WERI-Rb-1 (cell line): ENCODE data around the gene ZNF516.

ENCODE experiments used
- DNase-seq: peaks from one replicate; pipeline ENCODE4 v3.0.0-alpha.2; 2020
- H3K27ac ChIP-seq: fragments of 250-450 bp; sonication (Bioruptor Pico); 2 replicates; pipeline ENCODE4 v1.5.1; 2020; ENCODE audit warnings: mild to moderate bottlenecking, moderate library complexity
- H3K27me3 ChIP-seq: fragments of 250-450 bp; sonication (Bioruptor Pico); 2 replicates; pipeline ENCODE4 v1.5.1; 2021; ENCODE audit warnings: mild to moderate bottlenecking, low read depth, moderate library complexity; ENCODE audit not compliant: insufficient read depth, severe bottlenecking
- H3K36me3 ChIP-seq: fragments of 250-450 bp; sonication (Bioruptor Pico); 2 replicates; pipeline ENCODE4 v1.5.1; 2020; ENCODE audit warnings: mild to moderate bottlenecking, moderate library complexity
- H3K4me3 ChIP-seq: 2 replicates; pipeline ENCODE4 v1.5.1; 2011; ENCODE audit warnings: low read depth, mild to moderate bottlenecking, control low read depth, low read length
- H3K9me3 ChIP-seq: fragments of 250-450 bp; sonication (Bioruptor Pico); 2 replicates; pipeline ENCODE4 v1.5.1; 2021; ENCODE audit warnings: mild to moderate bottlenecking, moderate library complexity; ENCODE audit not compliant: severe bottlenecking
- TF ChIP-seq, protein P1 (sequence below): IDR thresholded peaks from 2 replicates; pipeline ENCODE4 v1.5.1; 2011; ENCODE audit warnings: low read depth, mild to moderate bottlenecking, control low read depth, inconsistent platforms, low read length

Gene ZNF516

DNA sequence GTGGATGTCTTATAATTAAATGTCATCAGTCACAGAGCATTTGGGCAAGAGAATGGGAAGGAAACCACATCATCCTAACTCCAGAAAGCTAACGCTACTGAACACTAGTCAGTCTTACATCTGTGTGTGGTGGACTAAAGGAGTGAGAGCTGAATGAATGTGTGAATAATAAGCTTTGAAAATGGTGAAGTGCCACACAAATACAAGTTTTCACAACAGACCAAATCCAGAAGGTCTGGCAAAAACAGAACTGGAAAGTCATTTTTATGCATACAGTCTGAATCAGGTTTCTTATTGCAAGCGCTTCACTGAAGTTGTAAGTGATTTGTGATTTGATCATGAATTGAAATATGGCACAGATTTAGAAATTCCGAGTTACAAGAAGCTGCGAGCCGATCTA, 175.7 kb downstream of the ZNF516 start:
- no peaks in the 10 kb centered on the region for H3K27me3 ChIP-seq
- no peak overlapping the region for H3K4me3 ChIP-seq
- no peak for DNase-seq
- no peak overlapping the region for H3K27ac ChIP-seq
- TF ChIP-seq, protein P1, sequence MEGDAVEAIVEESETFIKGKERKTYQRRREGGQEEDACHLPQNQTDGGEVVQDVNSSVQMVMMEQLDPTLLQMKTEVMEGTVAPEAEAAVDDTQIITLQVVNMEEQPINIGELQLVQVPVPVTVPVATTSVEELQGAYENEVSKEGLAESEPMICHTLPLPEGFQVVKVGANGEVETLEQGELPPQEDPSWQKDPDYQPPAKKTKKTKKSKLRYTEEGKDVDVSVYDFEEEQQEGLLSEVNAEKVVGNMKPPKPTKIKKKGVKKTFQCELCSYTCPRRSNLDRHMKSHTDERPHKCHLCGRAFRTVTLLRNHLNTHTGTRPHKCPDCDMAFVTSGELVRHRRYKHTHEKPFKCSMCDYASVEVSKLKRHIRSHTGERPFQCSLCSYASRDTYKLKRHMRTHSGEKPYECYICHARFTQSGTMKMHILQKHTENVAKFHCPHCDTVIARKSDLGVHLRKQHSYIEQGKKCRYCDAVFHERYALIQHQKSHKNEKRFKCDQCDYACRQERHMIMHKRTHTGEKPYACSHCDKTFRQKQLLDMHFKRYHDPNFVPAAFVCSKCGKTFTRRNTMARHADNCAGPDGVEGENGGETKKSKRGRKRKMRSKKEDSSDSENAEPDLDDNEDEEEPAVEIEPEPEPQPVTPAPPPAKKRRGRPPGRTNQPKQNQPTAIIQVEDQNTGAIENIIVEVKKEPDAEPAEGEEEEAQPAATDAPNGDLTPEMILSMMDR: no peak
- H3K9me3 ChIP-seq: no peaks in the 10 kb centered on the region
- no peaks in the 10 kb centered on the region for H3K36me3 ChIP-seq

DNA sequence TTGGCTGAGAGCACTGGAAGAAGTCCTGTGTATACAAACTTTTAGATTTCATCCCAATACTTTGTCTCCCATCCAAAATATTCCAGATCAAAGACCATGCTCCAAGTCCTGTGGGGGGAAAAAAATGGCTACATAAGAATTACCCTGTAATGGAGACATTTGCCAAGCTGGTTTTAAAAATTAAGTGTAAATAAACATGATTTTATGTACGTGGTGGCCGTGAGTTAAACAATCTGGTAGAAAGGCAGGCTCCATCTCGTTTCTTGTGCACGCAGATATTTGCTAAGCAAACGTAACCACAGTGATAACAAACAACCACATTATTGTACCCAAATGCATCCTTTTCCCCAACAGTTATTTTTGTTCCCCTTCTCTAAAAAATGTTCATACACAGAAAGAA, 176.4 kb downstream of the ZNF516 start:
- Histone ChIP-seq H3K27ac (no peak overlapping the region), H3K4me3 (no peak overlapping the region), H3K27me3 (no peaks in the 10 kb centered on the region), H3K36me3 (no peaks in the 10 kb centered on the region), H3K9me3 (no peaks in the 10 kb centered on the region)
- no peak for DNase-seq
- TF ChIP-seq, protein P1: no peak

DNA sequence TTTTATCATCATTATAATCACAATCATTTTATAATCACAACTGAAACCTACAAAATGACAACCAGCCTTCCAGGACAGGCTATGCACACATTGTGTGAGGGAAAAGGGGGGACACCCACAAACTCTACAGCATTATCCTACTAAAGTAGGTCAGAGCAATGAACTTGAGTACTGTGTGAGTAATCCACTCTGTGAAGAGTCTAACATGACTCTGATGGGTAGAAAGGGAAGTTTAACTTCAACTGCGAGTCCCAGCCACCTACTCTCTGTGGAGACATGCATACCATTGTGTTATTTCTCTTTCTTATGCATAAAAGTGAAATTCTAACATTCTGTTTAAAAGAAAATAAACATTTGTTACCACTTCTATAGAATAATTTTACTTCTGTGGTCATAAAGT, 177.9 kb downstream of the ZNF516 start:
- no peak overlapping the region for H3K27ac ChIP-seq
- no peaks in the 10 kb centered on the region for H3K27me3 ChIP-seq
- H3K4me3 ChIP-seq: no peak overlapping the region
- TF ChIP-seq, protein P1: no peak
- H3K36me3 ChIP-seq: no peaks in the 10 kb centered on the region
- H3K9me3 ChIP-seq: no peaks in the 10 kb centered on the region
- DNase-seq: no peak

DNA sequence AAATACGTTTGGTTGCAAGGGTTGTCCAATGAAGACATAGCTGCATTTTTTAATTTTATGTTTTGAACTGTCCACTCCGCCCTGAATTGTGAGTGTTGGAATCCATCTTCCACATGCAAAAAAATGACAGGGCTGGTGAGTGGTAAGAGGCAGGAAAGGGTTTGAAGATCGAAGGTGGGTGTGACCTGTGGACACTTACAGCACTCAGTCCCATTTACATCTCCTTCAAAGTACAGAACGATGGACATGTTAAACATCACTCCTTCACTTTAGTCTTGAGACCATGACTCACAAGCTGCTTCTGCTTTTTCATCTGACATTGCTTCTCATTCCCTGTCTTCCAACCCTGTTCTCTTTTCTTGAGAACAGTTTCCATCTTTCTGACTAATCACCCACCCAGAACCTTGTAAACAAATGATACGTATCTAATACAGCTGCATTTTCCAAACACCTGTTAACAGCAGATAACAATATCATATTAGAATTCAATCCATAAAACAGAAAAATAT, 179.3 kb downstream of the ZNF516 start:
- Histone ChIP-seq H3K4me3 (no peak overlapping the region), H3K36me3 (no peaks in the 10 kb centered on the region), H3K27me3 (no peaks in the 10 kb centered on the region), H3K27ac (no peak overlapping the region), H3K9me3 (no peaks in the 10 kb centered on the region)
- TF ChIP-seq, protein P1: no peak
- DNase-seq: no peak

DNA sequence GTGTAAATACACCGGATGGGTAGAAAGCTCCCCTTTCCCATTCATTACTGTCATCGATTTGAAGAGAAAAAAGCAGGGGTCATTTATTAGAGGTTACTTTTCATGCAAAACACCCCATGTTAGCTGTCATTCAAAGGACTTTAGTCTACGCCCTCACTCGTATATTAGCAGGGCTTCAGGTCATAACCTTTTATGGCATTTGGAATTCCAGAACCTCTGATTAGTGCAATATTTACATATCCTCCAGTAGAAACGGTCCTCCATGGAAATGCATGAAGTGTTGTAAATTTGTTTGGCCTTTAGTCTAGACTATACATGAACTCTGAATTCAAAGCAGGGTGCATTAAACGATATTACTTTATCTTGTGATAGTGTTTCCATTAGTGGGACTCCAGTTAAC, 180.5 kb downstream of the ZNF516 start:
- H3K4me3 ChIP-seq: no peak overlapping the region
- TF ChIP-seq, protein P1: no peak

DNA sequence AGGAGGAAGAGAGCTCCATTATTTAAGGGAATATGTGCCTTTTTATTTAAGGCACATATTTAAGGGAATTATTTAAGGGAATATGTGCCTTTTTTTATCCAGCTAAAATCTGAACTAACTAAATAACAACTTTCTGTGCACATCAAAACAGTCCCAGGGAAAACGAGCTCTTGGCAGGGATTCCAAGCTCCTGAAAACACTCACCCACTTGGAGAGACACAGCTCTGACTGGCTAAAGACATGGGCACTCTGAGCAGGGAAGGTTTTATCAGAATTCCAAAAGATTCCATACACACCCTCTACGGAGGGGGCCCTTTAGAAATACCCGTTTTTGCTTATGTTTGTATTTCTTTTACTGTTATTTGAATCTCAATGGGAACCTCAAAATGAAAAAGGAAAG, 181.0 kb downstream of the ZNF516 start:
- H3K9me3 ChIP-seq: no peaks in the 10 kb centered on the region
- DNase-seq: no peak
- TF ChIP-seq, protein P1: no peak
- no peaks in the 10 kb centered on the region for H3K36me3 ChIP-seq
- H3K27me3 ChIP-seq: no peaks in the 10 kb centered on the region
- H3K27ac ChIP-seq: no peak overlapping the region
- H3K4me3 ChIP-seq: no peak overlapping the region

More for the DNA sequence above, 180.5 kb downstream of the ZNF516 start:
- no peaks in the 10 kb centered on the region for H3K27me3 ChIP-seq
- H3K27ac ChIP-seq: no peak overlapping the region
- no peak for DNase-seq
- no peaks in the 10 kb centered on the region for H3K36me3 ChIP-seq
- H3K9me3 ChIP-seq: no peaks in the 10 kb centered on the region
